A172 (cell line): Measurements from ENCODE around the gene LEP. TPM values are rescaled to one million over a fixed set of nuclear protein-coding genes. Genes with fewer than 3 reads are reported as not detected.
"Not testable (repeated sequence)": the region's sequence is repeated elsewhere in the genome, so short reads cannot be mapped to it uniquely, and the experiment has no call there.

Source experiments
- DNase-seq: peaks from one replicate; pipeline ENCODE4 v3.0.0-alpha.2; 2015; ENCODE audit warnings: low spot score
- total RNA-seq: library from RNA; depleted of rRNA; stranded (reverse); fragments of >200 nt; shearing (Covaris generic); gene quantifications from 2 replicates; pipeline ENCODE4 v1.2.3, GENCODE V29; 2014; rRNA removed

Gene LEP
- total RNA-seq, 1 experiment from 2014 or later = not detected

DNA sequence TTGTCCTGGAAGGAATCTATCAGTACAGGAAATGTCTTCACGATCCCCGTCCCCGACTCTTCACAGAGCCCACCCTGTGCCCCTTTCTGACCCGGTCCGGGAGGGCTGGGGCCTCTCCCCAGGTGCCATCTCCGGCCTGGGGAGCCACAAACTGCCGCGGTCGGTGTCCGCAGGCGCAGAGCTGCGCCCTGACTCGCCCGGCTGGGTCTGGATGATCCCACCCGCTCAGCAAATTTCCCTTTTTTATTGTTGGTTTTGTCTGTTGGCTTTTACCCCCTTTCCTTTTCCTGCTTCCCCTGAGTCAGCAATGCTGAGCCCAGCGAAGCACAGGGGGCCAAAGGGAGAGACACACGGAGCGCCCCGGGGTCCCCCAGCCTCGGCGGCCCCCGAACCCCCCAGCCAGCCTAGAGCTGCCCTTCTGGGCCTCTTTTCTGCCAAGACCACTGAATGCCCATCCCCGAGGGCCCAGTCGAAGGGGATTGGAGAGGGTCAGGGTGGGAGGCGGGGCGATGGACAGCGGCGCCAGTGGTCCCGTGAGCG is 30.9 kb downstream of the LEP start:
- no peak for DNase-seq

DNA sequence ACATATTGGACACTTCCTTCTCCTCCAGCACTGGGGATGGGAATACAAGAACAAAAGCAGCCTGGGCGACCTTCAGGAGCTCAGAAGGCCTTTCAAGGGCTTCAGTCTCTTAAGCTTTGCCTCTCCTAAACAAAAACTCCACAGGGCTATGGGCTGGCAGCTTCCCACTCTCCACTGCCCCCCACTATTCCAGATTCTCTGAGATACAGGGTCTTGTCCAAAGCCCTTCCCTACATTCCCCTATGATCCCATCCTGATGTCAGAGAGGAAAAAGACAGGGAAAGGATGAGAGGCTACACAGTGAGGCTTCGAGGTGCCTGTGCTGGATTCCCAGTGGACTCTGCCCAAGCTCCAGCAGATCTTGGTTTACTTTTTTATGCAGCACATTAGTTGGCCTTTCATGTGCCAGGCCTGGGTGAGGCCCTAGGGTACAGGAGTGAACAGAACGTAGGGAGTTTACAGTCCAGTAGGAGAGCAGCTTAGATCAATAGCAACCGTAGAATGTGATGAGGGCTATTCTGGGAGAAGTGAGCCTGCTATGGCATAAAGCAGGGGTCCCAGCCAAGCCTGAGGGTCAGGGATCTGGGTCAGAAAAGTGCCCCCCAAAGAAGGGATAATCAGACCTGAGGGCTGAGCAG is 33.3 kb downstream of the LEP start:
- no peak for DNase-seq

DNA sequence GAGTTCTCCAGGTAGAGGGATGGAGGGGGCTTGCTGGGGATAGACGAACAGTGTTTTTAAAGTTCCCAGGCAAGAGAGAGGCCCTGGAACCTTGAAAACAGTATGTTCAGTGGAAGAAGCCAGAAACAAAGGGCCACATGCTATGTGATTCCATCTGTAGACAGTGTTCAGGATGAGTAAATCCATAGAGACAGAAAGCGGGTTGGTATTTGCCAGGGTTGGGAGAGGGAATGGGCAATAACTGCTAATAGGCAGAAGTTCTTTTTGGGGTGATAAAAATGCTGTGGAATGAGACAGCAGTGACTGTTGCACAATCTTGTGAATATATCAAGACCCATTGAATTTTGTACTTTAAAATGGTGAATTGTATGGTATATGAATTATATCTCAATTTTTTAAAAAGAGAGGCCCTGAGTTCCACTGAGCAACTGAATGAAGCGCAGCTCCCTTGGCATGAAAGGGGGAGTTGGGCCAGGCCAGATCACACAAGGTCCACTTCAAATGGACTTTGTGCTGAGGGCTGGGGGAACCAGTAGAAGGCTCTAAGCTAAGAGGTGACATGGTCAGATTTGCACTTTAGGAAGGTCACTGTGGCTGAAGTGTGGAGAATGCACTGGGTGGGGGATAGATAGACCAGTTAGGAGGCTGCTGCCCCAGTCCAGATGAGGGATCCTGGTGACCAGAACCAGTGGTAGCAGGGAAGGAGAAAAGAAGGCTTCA is 34.0 kb downstream of the LEP start:
- DNase-seq = no peak

DNA sequence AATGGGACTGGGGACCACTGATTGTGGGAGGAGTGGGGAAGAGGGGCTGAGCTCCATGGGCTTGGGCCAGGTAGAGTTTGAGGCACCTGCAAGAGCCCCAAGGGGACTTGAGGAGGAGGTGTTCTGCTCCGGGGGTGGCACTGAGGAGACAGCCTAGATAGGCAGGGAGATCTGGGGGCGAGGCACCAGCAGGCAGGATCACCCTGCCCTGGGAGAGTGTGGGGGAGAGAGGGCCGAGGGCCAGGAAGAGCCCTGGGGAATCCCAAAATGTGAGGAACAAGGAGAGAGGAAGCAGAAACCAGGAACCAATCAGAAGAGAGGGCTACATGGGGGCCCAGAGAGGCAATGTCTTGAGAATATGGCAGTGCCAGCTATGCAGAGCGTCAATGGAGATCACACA is 34.6 kb downstream of the LEP start:
- no peak for DNase-seq

DNA sequence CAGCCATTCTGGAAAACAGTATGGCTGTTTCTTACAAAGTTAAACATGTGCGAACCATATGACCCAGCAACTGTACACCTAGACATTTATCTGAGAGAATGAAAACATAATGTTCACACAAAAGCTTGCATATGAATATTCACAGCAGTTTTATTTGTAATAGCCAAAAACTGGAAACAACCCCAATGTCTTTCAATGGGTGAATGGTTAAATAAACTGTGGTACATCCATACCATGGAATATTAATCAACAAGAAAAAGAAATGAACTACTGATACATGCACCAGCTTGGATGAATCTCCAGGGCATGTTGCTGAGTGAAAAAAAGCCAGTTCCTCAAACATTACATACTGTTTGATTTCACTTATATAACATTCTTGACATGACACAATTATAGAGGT is 37.3 kb downstream of the LEP start:
- DNase-seq = no peak

DNA sequence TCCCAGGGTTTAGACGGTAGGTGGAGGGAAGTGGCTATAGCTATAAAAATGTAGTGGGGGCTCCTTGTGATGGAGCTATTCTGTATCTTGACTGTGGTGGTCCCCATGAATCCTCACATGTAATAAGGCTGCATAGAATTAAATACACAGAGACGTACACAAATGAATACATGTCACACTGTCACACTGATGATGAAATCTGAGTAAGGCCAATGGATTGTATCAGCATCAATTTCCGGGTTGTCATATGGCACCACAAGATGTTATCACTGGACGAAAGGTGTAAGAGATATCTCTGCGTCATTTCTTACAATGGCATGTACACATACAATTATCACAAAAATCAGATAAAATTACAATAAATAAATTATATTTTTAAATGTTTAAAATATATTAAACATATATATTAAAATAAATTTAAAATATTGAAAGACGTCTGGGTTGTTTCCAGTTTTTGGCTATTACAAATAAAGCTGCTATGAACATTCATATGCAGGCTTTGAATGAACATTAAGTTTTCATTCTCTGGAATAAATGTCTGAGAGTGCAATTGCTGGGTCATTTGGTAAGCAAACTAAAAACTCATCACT is 38.1 kb downstream of the LEP start:
- no peak for DNase-seq

DNA sequence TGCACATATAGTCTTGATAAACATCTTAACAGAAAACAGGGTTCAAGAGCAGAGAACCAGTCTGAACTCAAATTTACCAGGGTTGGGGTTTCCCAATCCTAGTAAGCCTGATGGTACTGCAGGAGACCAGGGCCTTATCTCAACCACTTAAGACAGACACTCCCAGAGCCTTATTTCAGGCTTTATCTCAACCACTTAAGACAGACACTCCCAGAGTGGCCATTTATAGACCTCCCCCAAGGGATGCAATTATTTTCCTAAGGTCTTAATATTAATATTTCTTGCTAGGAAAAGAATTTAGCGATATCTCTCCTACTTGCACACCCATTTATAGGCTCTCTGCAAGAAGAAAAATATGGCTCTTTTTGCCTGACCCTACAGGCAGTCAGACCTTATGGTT is 39.4 kb downstream of the LEP start:
- not testable (repeated sequence) for DNase-seq

DNA sequence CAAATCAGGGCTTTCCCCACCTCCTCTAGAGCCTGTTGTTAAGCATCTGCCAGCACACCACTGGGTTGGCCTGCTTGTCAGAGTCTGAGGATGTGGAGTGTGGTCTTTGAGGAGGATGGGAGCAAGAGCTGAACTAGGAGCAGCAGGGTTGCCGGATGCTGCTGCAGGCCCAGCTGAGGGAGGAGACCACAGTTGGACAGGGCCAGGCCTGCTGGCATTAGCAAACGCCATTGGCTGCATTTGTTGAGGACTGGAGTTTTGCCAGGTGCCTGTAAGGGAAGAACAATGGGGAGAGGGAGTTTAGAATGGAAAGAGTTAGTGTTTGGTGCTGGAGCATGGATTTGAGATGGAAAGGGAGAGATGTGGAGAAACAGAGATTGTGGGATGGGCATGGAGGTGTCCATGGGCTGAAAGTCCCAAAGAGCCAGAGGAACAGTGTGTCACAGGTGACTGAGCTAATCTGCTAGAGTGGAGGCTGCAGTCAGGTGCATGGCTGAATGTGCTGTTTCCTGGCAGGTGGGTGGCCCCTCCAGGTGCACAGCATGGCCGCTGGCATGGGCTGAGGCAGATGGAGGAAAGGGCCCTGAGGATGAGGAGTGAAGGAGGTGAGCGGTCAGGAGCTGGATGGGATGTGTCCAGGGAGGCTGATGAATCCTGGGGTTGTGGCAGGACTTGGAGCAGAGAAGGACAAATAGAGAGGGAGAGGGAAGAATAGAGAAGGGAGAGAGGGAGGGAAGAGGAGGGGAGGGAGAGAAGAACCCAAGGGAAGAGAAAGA is 40.7 kb downstream of the LEP start:
- no peak for DNase-seq

DNA sequence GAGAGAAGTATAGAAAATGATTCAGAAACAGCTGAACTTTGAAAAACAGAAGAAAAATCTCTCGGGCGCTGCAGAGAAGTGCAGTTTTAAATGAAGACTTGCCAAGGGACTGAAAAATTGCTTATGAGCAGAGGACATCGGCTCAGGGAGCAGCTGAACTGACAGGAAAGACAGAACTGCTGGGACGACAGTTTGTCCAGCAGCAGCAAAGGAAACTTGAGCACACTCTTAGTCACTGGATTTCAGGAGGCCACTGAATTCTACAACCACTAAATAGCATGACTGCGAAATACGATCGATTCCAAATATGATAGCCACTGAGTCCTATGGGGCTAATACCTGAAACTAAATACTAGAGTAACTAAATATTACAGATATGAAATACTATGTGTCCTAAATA is 43.0 kb downstream of the LEP start:
- DNase-seq = no peak

DNA sequence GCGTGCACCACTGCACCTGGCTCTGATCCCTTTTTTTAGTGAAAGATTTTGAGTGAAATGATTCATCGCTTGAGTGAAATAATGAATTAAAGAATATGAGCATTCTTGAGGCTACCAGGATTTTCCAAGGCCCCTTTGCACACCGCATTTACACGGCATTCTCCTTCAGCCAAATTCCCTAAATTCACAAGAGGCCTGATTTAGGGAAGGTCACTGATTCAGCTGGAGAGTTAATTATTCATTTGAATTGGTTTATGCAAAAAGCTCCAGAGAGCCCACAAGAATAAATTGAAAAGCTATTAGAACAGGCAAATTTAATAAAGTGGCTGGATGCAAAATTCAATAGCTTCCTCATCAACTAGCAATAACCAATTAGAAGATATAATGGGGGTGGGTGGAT is 46.5 kb downstream of the LEP start:
- no peak for DNase-seq

DNA sequence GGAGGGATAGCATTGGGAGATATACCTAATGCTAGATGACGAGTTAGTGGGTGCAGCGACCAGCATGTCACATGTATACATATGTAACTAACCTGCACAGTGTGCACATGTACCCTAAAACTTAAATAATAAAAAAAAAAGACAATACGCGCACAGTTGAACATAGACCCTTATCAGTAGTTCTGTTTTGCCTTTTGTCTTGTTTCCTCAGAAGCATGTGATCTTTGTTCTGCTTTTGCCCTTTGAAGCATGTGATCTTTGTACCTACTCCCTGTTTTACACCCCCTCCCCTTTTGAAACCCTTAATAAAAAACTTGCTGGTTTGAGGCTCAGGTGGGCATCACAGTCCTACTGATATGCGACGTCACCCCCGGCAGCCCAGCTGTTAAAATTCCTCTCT is 56.9 kb downstream of the LEP start:
- DNase-seq = not testable (repeated sequence)

DNA sequence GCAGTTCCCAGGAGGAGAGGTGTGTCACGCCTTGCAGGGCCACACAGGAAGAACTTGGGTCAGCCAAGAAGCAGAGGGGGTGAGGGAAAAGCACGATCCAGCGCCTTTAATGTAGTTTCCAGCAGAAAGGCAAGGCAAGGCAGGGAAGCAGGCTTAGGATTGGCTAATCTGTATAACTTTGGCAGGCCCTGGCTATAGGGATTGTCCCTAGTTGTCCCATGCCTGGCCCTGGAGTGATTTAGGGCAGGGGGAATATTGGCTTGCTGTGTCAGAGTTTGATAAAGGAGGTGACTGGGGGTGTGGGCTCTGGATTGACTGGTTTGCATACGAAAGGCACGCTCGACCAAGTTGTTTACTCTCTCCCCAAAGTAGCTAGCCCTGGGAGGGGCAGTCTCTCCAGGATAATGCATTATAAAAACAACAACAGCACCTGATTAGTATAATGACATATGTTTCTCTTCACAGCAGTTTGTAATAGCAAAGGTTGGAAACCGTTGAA is 58.1 kb downstream of the LEP start:
- DNase-seq = no peak

DNA sequence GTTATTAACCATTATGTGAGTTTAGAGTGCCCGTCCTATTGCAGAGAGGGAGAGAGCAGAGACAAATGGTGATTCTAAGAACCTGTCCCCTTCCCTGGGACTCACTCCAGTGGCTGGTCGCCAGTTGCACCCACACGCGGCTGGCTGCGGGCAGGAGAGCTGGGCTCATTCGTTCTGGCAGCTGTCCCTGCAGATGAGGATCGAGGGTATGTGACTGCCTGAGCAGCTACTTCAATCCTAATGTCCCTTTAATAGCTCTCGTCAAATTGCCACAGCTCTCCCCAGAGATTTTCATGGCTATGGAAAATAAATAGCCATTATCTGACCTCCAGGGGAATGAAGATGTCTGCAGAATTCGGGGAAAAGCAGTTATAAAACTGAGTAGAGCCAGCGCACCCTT is 61.1 kb downstream of the LEP start:
- DNase-seq = no peak

DNA sequence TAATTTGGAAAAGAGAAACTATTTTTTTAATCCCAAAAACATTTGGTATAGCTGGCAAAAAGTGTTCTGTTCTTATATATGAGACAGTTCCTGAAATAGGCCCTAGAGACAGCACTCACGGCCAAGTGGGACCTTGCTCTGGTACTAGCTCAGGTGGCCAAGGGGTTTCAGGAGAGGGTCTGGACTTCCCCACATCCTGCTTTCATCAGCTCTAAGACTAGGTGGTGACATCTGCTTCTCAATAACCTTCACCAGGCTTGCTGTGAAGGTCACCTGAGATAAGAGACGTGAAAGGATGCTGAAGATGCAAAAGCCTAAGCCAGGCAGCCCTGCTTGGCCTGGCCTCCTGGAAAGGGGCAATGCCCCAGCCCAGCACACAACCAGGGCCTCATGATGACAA is 62.1 kb downstream of the LEP start:
- no peak for DNase-seq

DNA sequence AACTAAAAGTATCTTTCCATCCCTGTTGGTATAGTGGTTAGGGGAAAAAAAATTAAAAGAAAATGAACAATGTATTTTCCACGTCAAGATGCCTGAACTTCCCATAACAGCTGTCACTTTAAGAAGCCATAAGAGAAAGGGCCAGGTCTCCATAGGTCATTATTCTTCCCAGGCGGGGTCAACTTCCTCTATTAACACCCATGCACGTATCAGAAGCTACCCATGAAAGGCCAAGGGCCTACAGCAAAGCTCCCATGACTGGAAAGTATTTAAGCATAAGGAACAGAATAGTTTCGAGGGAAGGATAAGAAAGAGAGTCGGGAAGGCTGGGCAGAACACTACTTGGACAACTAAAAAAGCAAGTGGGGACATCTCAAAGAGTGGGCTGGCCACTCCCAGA is 62.6 kb downstream of the LEP start:
- DNase-seq = no peak

DNA sequence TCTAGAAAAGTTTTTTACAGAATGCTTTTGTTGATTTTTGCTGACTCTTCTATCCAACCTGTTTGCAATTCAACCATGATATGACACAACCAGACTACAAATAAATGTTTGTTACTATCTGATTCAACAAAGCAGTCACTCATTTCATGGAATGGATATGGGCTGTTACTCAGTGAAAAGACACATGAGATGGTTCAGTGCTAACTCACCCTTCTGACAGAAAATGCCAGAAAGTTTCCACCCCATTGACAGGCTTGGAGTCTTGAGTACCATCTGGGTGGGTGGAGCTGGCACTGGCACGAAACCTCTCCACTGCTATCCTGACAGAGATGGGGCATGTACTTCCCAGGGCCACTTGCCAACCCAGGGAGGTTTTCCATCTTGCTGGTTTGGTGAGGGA is 63.1 kb downstream of the LEP start:
- DNase-seq = no peak

DNA sequence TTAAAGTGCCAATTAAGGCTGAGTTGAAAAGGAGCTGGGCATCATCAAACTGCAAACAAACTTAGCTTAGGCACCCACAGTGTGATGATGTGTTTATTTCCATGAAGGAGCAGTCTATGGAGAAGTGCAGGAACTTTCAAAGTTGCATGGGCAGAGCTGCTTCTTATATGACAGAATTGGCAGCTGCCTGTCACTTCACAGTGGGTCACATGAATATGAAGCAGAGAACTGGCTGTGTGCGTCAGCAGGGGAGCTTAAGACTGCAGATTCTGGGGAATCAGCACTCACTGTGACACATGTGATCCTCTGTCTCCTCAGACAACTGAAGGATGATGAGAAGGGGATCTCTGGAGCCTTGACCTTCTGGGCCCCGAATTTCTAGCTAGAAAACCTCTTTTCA is 66.0 kb downstream of the LEP start:
- DNase-seq = no peak

Other genes starting within 250 kb of the LEP start
- gene LRRC4, start 209.8 kb upstream of the LEP start, total RNA-seq = 0.34 and 0.50 TPM in 2 replicates
- gene RBM28, start 102.6 kb downstream of the LEP start, total RNA-seq = 15.8 and 19.3 TPM in 2 replicates
- gene PRRT4, start 120.4 kb downstream of the LEP start, total RNA-seq = 0.10 and 1.6 TPM in 2 replicates
- gene IMPDH1, start 168.7 kb downstream of the LEP start, total RNA-seq = 77.8 and 78.1 TPM in 2 replicates
- 9.3 and 18.2 TPM in 2 replicates for gene HILPDA, start 214.6 kb downstream of the LEP start, total RNA-seq
- 37.6 and 46.4 TPM in 2 replicates for gene METTL2B, start 235.5 kb downstream of the LEP start, total RNA-seq